Endothelial cell of umbilical vein (primary cell): Measurements from ENCODE around the gene FUT3. TPM values are rescaled to one million over a fixed set of nuclear protein-coding genes. Genes with fewer than 3 reads are reported as not detected.

Source experiments
- BruUV-seq: library from RNA; stranded (reverse); fragments of 400-500 nt; replicated peaks from 2 replicates; lab custom pipeline; 2021; lab: Mats Ljungman, UMichigan
- CTCF ChIA-PET: fragments of 300-600, 350-600 bp; sonication (Branson Sonifier 250); formaldehyde crosslinking; loops from one replicate; lab custom pipeline; 2021; ENCODE audit warnings: antibody characterized with exemption, inconsistent platforms; lab: Charles Lee
- POLR2A ChIA-PET: fragments of 300-600, 350-600 bp; sonication (Branson Sonifier 250); formaldehyde crosslinking; loops from one replicate; lab custom pipeline; 2021; ENCODE audit warnings: antibody characterized with exemption, inconsistent platforms; lab: Charles Lee
- DNase-seq: peaks from one replicate; pipeline ENCODE4 v3.0.0-alpha.2; 2011; ENCODE audit warnings: low read depth, low spot score
- FAIRE-seq: peaks from 2 replicates; lab custom pipeline; 2011; peaks lifted over from hg19 to GRCh38; lab: Jason Lieb, UNC
- H2AFZ ChIP-seq: 2 replicates; pipeline ENCODE4 v1.6.0; 2012; ENCODE audit warnings: low read depth, low read length, control low read depth, inconsistent platforms
- H3K27ac ChIP-seq: 2 replicates; pipeline ENCODE4 v1.5.1; 2011; ENCODE audit warnings: low read depth, mild to moderate bottlenecking, control low read depth, low read length, moderate library complexity; ENCODE audit not compliant: insufficient read depth
- H3K27me3 ChIP-seq, 2 experiments: 2 replicates each; pipeline versions ENCODE4 v1.6.0 to v1.6.1; 2011; ENCODE audit warnings: low read length in 2 of 2, mixed read lengths in 1 of 2; ENCODE audit not compliant: control insufficient read depth in 2 of 2, insufficient read depth in 2 of 2
- H3K36me3 ChIP-seq, 2 experiments: 2 replicates in 1 of 2; 3 replicates in 1 of 2; pipeline ENCODE4 v1.5.1; 2011; ENCODE audit warnings: low read length in 2 of 2, mild to moderate bottlenecking in 1 of 2, moderate library complexity in 1 of 2; ENCODE audit not compliant: control insufficient read depth in 2 of 2, insufficient read depth in 2 of 2; ENCODE audit errors: extremely low read depth in 1 of 2
- H3K4me1 ChIP-seq: 3 replicates; pipeline ENCODE4 v1.5.1; 2011; ENCODE audit warnings: mild to moderate bottlenecking, low read length; ENCODE audit not compliant: control insufficient read depth, insufficient read depth; ENCODE audit errors: extremely low read depth
- H3K4me2 ChIP-seq: 2 replicates; pipeline ENCODE4 v1.6.1; 2011; ENCODE audit warnings: low read length, control low read depth, mixed read lengths; ENCODE audit not compliant: insufficient read depth
- H3K4me3 ChIP-seq, 3 experiments: fragments of 200-600 bp in 1 of 3; sonication (generic), shearing (Covaris generic) in 1 of 3; replicated peaks in 1 of 3; 2 replicates each; pipeline ENCODE4 v1.5.1; 2011 to 2016; ENCODE audit warnings: control low read depth in 3 of 3, low read length in 3 of 3, mild to moderate bottlenecking in 2 of 3, inconsistent platforms in 1 of 3, low read depth in 1 of 3, moderate library complexity in 1 of 3; ENCODE audit not compliant: insufficient read depth in 1 of 3
- H3K79me2 ChIP-seq: 2 replicates; pipeline ENCODE4 v1.6.0; 2012; ENCODE audit warnings: low read length, inconsistent platforms; ENCODE audit not compliant: control insufficient read depth, insufficient read depth
- H3K9ac ChIP-seq: replicated peaks from 2 replicates; pipeline ENCODE3; 2011; ENCODE audit warnings: low read length, control low read depth; ENCODE audit not compliant: insufficient read depth; ENCODE audit errors: extremely low read depth
- H3K9me1 ChIP-seq: replicated peaks from 3 replicates; pipeline ENCODE4 v1.6.0; 2011; ENCODE audit warnings: mild to moderate bottlenecking, low read length; ENCODE audit not compliant: control insufficient read depth, insufficient read depth; ENCODE audit errors: extremely low read depth
- H3K9me3 ChIP-seq: replicated peaks from 2 replicates; pipeline ENCODE4 v1.5.1; 2012; ENCODE audit warnings: low read length, inconsistent platforms; ENCODE audit not compliant: control insufficient read depth, insufficient read depth
- H4K20me1 ChIP-seq: replicated peaks from 2 replicates; pipeline ENCODE3; 2011; ENCODE audit warnings: mild to moderate bottlenecking, low read length; ENCODE audit not compliant: control insufficient read depth, insufficient read depth; ENCODE audit errors: extremely low read depth
- CTCF ChIP-seq, 2 donors: IDR thresholded peaks; 1 replicate in 1 of 2; 2 replicates in 1 of 2; pipeline ENCODE4 v1.5.1; 2011; ENCODE audit warnings: low read length in 2 of 2, mild to moderate bottlenecking in 2 of 2, moderate library complexity in 2 of 2, control low read depth in 1 of 2, inconsistent platforms in 1 of 2, low read depth in 1 of 2; ENCODE audit not compliant: insufficient read depth in 1 of 2; ENCODE audit errors: extremely low read depth in 1 of 2
- EZH2 ChIP-seq: IDR thresholded peaks from 2 replicates; pipeline ENCODE4 v1.6.1; 2012; ENCODE audit warnings: borderline replicate concordance, low read depth, mild to moderate bottlenecking, moderate library complexity, low read length, inconsistent platforms; ENCODE audit not compliant: severe bottlenecking
- FOS ChIP-seq: IDR thresholded peaks from 2 replicates; pipeline ENCODE4 v1.6.1; 2011; ENCODE audit warnings: mild to moderate bottlenecking, low read length, moderate library complexity, borderline replicate concordance; ENCODE audit not compliant: insufficient read depth
- GATA2 ChIP-seq: IDR thresholded peaks from 2 replicates; pipeline ENCODE4 v1.7.0; 2011; ENCODE audit warnings: low read depth, mild to moderate bottlenecking, moderate library complexity, mixed read lengths, low read length; ENCODE audit not compliant: insufficient read length, insufficient read depth
- JUN ChIP-seq: IDR thresholded peaks from 2 replicates; pipeline ENCODE4 v1.6.1; 2011; ENCODE audit warnings: borderline replicate concordance, low read depth; ENCODE audit not compliant: insufficient read length, insufficient read depth
- MAX ChIP-seq: IDR thresholded peaks from 2 replicates; pipeline ENCODE4 v1.6.1; 2011; ENCODE audit not compliant: insufficient read depth, insufficient read length
- MYC ChIP-seq: IDR thresholded peaks from one replicate; pipeline ENCODE4 v1.6.1; 2011; ENCODE audit warnings: mild to moderate bottlenecking, low read depth, low read length
- POLR2A ChIP-seq: IDR thresholded peaks from 2 replicates; pipeline ENCODE4 v1.6.1; 2012; ENCODE audit warnings: low read depth, mild to moderate bottlenecking, control low read depth, low read length
- POLR2AphosphoS5 ChIP-seq: IDR thresholded peaks from 2 replicates; pipeline ENCODE4 v1.6.1; 2012; ENCODE audit warnings: low read depth, mild to moderate bottlenecking, control low read depth, low read length, moderate library complexity; ENCODE audit not compliant: insufficient read depth
- dilution Hi-C: fragments of 300-500 bp; cut with MboI; formaldehyde crosslinking; loops from one replicate; pipeline ENCODE4 v1.15.0; 2019; ENCODE audit warnings: low sequenced_read_pairs; ENCODE audit not compliant: extremely low pct_ligation_motif_present
- intact Hi-C: fragments of 100-400 bp; cut with micrococcal nuclease; formaldehyde crosslinking; loops from one replicate; pipeline ENCODE4 v1.10.0; 2022
- polyA plus RNA-seq, 4 experiments: library from polyadenylated mRNA; depleted of rRNA in 3 of 4; stranded (reverse) in 3 of 4; unstranded in 1 of 4; fragments of >200 nt; gene quantifications; 2 replicates each; pipeline versions ENCODE4 v1.2.1 to v1.2.3, GENCODE V29; 2011 to 2012; ENCODE audit warnings: missing spikeins in 1 of 4
- total RNA-seq: library from RNA; stranded (reverse); gene quantifications from 2 replicates; pipeline ENCODE4 v1.2.3, GENCODE V29; 2021

Gene FUT3
- total and polyA plus RNA-seq, 2 donors (not counting 3 experiments of a cell fraction or from before 2014, with no cell fraction given) = not detected

GRCh38 chr19:5850743-5851293 lies 431 bp downstream of the FUT3 start:
- BruUV-seq = no TSS peak
- Histone ChIP-seq H3K4me2 (no peak overlapping the region), H3K36me3 (no peaks in the 10 kb centered on the region), H2AFZ (no peak overlapping the region), H3K79me2 (no peaks in the 10 kb centered on the region), H3K27me3 (peaks cover 0 to 2% of the 10 kb centered on the region in 2 experiments), H3K27ac (no peak overlapping the region), H3K4me1 (no peaks in the 10 kb centered on the region), H3K9me3 (no peaks in the 10 kb centered on the region), H3K4me3 (no peak overlapping the region), H3K9ac (no peak overlapping the region), H3K9me1 (no peaks in the 10 kb centered on the region), H4K20me1 (no peaks in the 10 kb centered on the region)
- ChIA-PET POLR2A (no interaction called here), CTCF (no interaction called here)
- dilution Hi-C loops (no loop called here), intact Hi-C loops (no loop called here)
- DNase-seq (no peak), FAIRE-seq (no peak)
- TF ChIP-seq MYC (no peak), EZH2 (no peak), GATA2 (no peak), JUN (no peak), MAX (no peak), CTCF (IDR thresholded peaks at IDR 0.05; ENCODE audit: extremely low read depth in 1 of 2, insufficient read depth in 1 of 2, low read depth in 1 of 2, low read length in 2 of 2) (no peak), POLR2A (no peak), POLR2AphosphoS5 (no peak), FOS (no peak)
